Measurements from ENCODE around the gene MAP7D2. TPM values are rescaled to one million over a fixed set of nuclear protein-coding genes. Genes with fewer than 3 reads are reported as not detected.
A peak's percentile ranks its signal among the peaks of the same experiment; 100 is the strongest.

MAP7D2 gene
- total RNA-seq, 1 donor from 2014 or later: 0.08 TPM

- ATAC-seq: no peak
- no peak for DNase-seq (ENCODE audit: low spot score)
These were observed 70.5 kb downstream of the MAP7D2 start for GRCh38 chrX:20046223-20046622.

GRCh38 chrX:20042221-20042620 is 74.5 kb downstream of the MAP7D2 start:
- no peak for DNase-seq (ENCODE audit: low spot score)
- ATAC-seq: no peak

GRCh38 chrX:20038966-20039365 is 77.7 kb downstream of the MAP7D2 start:
- no peak for ATAC-seq
- DNase-seq (ENCODE audit: low spot score): no peak

GRCh38 chrX:20037186-20037585 is 79.5 kb downstream of the MAP7D2 start:
- no peak for ATAC-seq
- no peak for DNase-seq (ENCODE audit: low spot score)

- ATAC-seq (no peak), DNase-seq (ENCODE audit: low spot score) (no peak)
These were observed 84.5 kb downstream of the MAP7D2 start for GRCh38 chrX:20032201-20032600.

GRCh38 chrX:20029728-20030127 is 87.0 kb downstream of the MAP7D2 start:
- peak; percentile 53 for DNase-seq (ENCODE audit: low spot score)
- peak; percentile 97 for ATAC-seq

GRCh38 chrX:20028588-20028987 is 88.1 kb downstream of the MAP7D2 start:
- ATAC-seq (no peak), DNase-seq (ENCODE audit: low spot score) (no peak)

GRCh38 chrX:20026278-20026677 is 90.4 kb downstream of the MAP7D2 start:
- DNase-seq (ENCODE audit: low spot score): no peak
- ATAC-seq: no peak

GRCh38 chrX:20019672-20020365 is 96.9 kb downstream of the MAP7D2 start:
- no peak for ATAC-seq
- no peak for DNase-seq (ENCODE audit: low spot score)

- no peak for DNase-seq (ENCODE audit: low spot score)
These were observed 100.1 kb downstream of the MAP7D2 start for GRCh38 chrX:20016616-20016945.

GRCh38 chrX:20015945-20016615 is 100.6 kb downstream of the MAP7D2 start:
- ATAC-seq: no peak
- no peak for DNase-seq (ENCODE audit: low spot score)

More at GRCh38 chrX:20016616-20016945, 100.1 kb downstream of the MAP7D2 start:
- ATAC-seq: no peak

- ATAC-seq: no peak
- DNase-seq (ENCODE audit: low spot score): no peak
These were observed 101.3 kb downstream of the MAP7D2 start for GRCh38 chrX:20015422-20015821.

GRCh38 chrX:20011608-20012007 is 105.1 kb downstream of the MAP7D2 start:
- ATAC-seq: no peak
- DNase-seq (ENCODE audit: low spot score): no peak

- DNase-seq (ENCODE audit: low spot score): no peak
- ATAC-seq: no peak
These were observed 108.6 kb downstream of the MAP7D2 start for GRCh38 chrX:20007962-20008622.

- DNase-seq (ENCODE audit: low spot score) (no peak), ATAC-seq (no peak)
These were observed 110.8 kb downstream of the MAP7D2 start for GRCh38 chrX:20005883-20006282.

GRCh38 chrX:20001588-20001987 is 115.1 kb downstream of the MAP7D2 start:
- DNase-seq (ENCODE audit: low spot score) (no peak), ATAC-seq (no peak)

GRCh38 chrX:19991350-19991718 is 125.4 kb downstream of the MAP7D2 start:
- ATAC-seq: no peak
- DNase-seq (ENCODE audit: low spot score): no peak

- ATAC-seq (peak; percentile 99), DNase-seq (ENCODE audit: low spot score) (peak; percentile 90)
These were observed 126.0 kb downstream of the MAP7D2 start, which contains the start of gene BCLAF3 for GRCh38 chrX:19990556-19991349. TSS of gene BCLAF3 (minus strand) at chrX:19991061. CDS start at chrX:19970264, 20,797 bp downstream.

GRCh38 chrX:19990151-19990555 is 126.6 kb downstream of the MAP7D2 start:
- DNase-seq (ENCODE audit: low spot score): no peak
- peak; percentile 33 for ATAC-seq

- no peak for ATAC-seq
- DNase-seq (ENCODE audit: low spot score): no peak
These were observed 128.9 kb downstream of the MAP7D2 start for GRCh38 chrX:19987856-19988255.

GRCh38 chrX:19986531-19986930 is 130.2 kb downstream of the MAP7D2 start:
- ATAC-seq (no peak), DNase-seq (ENCODE audit: low spot score) (no peak)

Data from left lobe of liver (tissue), 2 donors.